Measurements from ENCODE around the gene CCDC40.
"Not testable (repeated sequence)": the region's sequence is repeated elsewhere in the genome, so short reads cannot be mapped to it uniquely, and the experiment has no call there.

CCDC40 gene

DNA sequence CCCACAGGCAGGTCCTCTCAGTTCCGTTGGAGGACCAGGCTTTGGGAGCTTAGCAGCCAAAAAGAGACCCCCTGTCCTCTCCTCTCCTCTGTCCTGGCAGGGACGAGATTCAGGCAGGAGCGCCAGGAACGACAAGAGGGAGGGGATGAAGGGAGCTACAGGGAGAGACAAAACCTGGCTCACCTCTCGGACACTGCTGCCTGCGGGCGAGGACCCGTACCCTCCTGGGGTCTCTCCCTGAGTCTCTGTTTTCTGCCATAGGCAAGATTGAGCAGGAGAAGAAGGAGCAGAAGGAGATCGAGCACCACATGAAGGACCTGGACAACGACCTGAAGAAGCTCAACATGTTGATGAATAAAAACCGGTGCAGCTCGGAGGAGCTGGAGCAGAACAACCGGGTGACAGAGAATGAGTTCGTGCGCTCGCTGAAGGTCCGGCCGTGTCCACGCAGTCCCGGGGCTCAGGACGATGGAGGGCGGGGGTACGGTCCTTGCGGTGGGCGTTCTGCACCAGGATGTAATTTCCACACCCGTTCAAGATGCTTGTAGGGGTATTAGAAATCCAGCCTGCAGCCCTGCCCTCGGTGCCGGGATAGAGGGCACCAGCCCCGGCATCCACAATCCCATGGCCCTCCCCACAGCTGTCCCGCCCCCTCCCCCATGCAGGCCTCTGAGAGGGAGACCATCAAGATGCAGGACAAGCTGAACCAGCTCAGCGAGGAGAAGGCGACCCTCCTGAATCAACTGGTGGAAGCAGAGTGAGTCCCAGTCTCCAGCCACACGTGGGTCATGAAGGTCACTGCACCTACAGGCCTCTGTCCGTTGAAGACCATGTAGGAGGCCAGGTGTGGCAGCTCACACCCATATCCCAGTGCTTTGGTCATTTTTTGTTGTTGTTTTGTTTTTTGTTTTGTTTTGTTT is 51.2 kb downstream of the CCDC40 start:
- DNase-seq = no peak

DNA sequence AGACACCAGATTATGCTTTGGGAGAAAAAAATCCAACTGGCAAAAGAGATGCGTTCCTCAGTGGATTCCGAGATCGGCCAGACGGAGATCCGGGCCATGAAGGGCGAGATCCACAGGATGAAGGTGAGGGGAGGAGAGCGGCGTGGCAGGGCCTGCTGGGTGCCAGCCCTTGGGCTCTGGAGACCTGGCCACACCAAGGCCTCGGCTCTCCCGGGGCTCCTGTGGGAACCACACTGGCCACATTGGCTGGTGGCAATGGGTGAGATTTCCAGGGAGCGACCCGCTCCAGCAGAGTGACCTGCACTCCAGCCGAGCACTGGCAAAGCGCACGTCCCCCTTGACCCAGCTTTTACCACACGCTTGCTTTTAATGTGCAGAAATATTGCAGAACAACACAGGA is 53.3 kb downstream of the CCDC40 start:
- DNase-seq = no peak

DNA sequence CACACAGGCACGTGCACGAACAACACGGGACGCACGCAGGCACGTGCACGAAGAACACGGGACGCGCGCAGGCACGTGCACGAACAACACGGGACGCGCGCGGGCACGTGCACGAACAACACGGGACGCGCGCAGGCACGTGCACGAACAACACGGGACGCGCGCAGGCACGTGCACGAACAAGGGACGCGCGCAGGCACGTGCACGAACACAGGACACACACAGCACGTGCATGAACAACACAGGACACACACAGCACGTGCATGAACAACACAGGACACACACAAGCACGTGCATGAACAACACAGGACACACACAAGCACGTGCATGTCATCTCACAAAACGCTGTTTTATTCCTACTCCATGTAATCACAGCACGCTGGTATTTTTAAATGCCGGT is 53.7 kb downstream of the CCDC40 start:
- DNase-seq = not testable (repeated sequence)

DNA sequence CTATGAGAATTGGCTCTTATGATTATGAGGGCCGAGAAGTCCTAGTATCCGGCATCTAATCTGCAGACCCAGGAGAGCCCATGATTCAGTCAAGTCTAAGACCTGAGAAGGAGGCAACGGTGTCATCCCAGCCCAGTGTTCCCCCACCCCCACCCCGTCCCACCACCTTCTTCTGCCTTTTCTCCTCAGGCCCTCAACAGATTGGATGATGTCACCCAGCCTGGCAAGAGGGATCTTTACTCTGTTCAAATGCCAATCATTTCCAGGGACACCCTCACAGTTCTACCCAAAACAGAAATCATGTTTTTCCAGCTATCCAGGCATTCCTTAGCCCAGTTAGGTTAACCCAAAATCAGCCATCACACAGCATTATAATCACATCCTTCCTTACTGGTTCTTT is 54.9 kb downstream of the CCDC40 start:
- no peak for DNase-seq

DNA sequence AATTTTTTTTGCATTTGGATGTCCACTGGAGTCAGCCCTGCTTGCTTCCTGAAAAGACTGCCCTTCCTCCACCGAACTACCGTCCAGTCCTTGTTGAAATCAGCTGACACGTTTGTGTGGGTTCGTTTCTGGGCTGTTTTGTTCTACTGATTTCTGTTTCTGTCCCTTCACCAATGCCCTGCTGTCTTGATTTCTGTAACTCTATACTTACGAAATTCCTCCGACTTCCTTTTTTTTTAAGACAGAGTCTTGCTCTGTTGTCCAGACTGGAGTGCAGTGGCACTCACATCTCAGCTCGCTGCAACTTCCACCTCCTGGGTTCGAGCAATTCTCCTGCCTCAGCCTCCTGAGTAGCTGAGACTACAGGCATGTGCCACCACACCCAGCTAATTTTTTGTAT is 56.5 kb downstream of the CCDC40 start:
- DNase-seq = peak in 1 of 2 donors; percentile 49

DNA sequence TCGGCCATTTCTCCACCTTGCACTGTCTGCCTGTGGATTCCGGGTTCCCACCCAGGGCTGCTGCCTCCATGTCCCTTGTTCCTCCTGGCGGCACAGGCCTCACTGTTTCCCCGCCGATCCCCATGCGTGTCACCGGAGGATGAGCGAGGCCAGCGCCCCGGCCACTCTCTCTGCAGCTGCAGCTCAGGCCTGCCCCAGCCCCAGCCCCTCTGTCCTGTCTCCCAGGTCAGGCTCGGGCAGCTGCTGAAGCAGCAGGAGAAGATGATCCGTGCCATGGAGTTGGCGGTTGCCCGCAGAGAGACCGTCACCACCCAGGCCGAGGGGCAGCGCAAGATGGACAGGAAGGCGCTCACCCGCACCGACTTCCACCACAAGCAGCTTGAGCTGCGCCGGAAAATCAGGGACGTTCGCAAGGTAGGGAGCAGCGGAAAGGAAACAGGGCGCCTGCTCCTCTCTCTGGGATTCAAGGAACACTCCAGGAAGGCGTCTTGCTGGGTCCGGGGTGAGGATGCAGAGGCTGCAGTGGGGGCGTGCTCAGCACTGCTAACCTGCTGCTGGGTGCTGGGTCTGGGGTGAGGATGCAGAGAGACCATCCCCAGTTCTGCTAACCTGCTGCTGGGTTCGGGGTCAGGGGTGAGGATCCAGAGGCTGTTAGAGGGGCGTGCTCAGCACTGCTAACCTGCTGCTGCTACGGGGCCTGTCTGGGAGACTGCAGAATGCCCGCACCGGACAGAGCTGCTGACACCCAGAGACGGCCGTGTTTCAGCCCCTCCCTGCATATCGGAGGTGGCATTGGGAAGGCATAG is 58.8 kb downstream of the CCDC40 start:
- DNase-seq = no peak

DNA sequence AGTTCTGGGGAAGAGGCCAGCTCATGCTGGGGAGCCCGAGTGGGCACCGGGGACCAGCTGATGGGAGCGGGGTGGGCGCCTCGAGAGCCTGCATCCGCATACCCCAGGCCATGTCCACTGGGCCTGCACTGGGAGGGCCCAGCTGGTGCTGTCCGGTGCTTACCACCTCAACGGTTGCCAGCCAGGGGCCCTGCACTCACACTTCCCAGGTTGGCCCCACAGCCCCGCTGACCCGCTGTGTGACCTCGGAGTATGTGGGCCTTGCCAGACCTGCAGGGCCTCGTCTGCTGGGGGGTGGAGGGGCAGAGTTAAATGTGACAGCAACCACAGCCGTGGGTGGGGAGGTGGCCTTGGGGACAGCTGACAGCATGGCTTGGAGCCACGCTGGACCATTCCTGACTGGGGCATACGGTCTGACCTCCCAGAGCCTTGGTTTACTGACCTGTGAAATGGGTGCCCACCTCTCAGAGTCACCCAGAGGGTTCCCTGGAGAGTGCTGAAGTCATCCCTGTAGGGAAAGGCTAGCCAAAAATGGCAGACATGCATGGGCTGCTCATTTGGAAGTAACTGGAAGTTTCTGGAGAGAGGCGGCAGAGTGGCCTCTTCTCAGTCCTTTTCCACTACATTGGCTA is 59.5 kb downstream of the CCDC40 start:
- DNase-seq = no peak

DNA sequence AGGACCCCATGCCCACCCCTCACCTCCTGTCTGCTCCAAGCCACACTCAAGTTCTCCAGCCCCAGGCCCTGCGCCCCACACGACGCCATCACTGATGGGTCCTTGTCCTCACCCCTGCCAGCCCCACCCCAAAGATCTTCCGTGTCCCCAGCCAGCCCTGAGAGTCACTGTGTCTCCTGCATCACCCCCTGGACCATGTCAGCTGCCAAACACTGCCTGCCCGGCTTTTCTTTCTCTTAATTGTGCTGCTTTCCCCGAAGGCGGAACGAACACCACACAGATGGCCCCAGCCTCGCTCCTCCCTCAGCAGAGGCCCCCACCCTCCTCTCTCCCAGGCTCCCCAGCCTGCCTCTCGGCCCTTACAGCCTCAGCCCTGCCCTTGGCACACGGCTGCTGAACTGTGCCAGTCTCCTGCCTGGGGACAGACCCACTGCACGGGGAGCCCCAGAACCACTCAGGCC is 60.1 kb downstream of the CCDC40 start:
- DNase-seq = no peak

DNA sequence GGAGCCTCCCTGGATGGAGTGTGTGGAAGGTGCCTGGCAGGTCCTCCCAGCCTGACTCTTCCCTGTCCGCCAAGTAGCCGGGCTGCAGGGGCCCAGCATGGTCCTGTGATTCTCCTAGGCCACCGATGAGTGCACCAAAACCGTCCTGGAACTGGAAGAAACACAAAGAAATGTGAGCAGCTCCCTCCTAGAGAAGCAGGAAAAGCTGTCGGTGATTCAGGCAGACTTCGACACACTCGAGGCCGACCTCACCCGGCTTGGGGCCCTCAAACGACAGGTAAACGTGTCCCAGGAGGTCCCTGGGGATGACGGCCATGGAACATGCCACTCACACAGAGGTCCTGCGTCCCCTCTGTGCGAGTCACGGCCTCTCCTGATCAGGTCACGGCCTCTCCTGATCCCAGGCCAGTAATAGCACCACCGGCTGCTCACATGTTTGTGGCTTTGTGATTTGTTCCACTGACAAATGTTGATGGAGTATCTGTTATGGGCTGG is 60.7 kb downstream of the CCDC40 start:
- no peak for DNase-seq

DNA sequence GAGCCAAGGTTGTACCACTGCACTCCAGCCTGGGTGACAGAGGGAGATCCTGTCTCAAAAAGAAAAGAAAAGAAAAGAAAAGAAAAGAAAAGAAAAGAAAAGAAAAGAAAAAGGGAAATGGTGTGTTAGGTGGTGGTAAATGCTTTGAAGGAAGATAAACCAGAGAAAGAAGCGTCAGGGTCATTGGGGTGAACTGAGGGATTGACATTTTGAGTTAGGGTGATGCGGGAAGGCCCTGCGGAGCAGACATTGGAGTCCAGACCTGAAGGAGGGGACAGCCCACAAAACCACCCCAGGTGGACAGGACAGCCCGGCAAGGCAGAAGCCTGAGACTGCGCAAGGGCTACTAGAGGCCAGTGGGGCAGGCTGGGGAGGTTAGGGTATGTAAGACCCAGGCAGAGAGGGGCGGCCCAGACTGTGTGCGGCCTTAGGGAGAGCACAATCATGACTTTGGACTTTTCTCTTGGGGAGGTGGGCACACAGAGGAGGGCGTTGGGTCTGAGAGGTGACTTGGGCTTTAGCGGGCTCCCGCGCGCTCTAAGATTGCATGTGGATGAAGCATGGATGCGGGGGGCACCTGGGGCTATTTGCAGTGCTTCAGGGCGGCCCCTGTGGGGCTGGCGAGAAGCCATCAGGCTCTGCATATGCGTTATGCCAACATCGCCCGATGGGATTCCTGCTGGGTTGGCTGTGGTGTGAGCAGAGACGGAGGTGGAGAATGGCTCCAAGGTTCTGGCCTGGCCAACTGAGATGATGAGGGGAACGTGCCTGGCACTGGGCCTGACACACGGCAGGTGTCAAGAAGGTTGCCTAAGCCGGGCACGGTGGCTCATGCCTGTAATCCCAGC is 61.6 kb downstream of the CCDC40 start:
- DNase-seq = no peak

DNA sequence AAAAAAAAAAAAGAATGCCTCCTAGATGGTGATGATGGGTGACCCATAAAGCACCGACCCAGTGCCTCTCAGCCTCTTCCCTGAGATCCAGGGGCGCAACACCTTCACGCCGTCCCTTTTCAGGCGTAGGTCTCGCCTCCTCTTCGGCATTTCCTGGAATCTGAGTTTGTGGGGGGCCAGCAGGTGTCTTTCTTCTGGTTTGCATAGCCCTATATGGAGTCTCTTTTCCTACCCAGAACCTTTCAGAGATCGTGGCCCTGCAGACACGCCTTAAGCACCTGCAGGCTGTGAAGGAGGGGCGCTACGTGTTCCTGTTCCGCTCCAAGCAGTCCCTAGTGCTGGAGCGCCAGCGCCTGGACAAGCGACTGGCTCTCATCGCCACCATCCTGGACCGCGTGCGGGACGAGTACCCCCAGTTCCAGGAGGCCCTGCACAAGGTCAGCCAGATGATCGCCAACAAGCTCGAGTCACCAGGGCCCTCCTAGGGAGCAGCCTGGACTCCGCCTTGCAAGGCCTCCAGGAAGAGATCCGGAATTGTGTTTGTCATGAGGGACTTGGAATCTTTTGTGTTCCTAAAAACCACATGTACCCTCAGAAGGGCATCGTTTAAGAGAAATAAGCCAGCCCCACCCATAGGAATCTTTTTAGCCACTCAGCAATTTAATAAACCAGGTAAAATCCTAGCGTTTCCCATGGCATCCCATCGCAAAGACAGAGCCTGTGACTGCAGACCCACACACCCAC is 63.0 kb downstream of the CCDC40 start:
- DNase-seq = no peak

DNA sequence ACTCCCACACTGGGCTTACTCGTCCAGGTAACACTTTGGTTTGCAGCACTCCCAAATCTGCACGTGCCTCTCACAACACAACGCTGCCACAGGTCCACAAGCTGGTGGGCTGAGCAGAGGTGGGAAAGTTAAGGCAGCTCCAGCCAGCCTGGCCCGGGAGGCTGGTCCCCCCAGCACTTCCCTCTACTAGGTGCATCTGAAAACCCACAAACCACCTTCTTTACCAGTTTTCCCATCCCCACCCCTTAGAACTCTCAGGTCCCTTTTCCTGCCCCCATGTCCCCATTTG is 63.5 kb downstream of the CCDC40 start:
- DNase-seq = no peak

DNA sequence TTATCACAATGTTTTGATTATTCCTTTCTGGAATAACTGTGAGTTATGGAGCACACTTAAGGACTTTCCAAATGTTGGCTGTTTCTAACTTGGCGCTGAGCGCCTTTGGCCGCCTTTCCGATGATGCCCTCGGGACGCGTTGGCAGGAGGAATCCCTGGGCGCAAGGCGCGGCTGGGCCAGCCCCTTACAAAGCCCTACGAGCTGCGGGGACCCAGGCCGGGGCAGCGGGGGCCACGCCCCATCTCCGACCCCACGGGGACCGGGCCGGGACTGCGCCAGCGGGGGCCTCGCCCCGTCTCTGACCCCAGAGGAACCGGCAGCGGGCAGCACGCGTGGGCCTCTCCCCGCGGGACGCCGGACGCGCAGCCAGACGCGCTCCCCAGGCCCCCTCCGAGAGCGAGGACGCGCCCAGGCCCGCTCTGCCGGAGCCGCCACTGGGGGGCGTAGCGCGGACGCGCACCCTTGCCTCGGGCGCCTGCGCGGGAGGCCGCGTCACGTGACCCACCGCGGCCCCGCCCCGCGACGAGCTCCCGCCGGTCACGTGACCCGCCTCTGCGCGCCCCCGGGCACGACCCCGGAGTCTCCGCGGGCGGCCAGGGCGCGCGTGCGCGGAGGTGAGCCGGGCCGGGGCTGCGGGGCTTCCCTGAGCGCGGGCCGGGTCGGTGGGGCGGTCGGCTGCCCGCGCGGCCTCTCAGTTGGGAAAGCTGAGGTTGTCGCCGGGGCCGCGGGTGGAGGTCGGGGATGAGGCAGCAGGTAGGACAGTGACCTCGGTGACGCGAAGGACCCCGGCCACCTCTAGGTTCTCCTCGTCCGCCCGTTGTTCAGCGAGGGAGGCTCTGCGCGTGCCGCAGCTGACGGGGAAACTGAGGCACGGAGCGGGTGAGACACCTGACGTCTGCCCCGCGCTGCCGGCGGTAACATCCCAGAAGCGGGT is 64.8 kb downstream of the CCDC40 start, which contains the start of gene GAA:
TSS of gene GAA (plus strand) at position 571 of the 935 bp plus-strand sequence. CDS start 3,006 bp downstream, outside the sequence.
- peak; percentile 86 to 93 for DNase-seq

DNA sequence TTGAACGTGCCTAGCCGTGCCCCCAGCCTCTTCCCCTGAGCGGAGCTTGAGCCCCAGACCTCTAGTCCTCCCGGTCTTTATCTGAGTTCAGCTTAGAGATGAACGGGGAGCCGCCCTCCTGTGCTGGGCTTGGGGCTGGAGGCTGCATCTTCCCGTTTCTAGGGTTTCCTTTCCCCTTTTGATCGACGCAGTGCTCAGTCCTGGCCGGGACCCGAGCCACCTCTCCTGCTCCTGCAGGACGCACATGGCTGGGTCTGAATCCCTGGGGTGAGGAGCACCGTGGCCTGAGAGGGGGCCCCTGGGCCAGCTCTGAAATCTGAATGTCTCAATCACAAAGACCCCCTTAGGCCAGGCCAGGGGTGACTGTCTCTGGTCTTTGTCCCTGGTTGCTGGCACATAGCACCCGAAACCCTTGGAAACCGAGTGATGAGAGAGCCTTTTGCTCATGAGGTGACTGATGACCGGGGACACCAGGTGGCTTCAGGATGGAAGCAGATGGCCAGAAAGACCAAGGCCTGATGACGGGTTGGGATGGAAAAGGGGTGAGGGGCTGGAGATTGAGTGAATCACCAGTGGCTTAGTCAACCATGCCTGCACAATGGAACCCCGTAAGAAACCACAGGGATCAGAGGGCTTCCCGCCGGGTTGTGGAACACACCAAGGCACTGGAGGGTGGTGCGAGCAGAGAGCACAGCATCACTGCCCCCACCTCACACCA is 65.7 kb downstream of the CCDC40 start:
- DNase-seq = peak in 1 of 2 donors; percentile 27

DNA sequence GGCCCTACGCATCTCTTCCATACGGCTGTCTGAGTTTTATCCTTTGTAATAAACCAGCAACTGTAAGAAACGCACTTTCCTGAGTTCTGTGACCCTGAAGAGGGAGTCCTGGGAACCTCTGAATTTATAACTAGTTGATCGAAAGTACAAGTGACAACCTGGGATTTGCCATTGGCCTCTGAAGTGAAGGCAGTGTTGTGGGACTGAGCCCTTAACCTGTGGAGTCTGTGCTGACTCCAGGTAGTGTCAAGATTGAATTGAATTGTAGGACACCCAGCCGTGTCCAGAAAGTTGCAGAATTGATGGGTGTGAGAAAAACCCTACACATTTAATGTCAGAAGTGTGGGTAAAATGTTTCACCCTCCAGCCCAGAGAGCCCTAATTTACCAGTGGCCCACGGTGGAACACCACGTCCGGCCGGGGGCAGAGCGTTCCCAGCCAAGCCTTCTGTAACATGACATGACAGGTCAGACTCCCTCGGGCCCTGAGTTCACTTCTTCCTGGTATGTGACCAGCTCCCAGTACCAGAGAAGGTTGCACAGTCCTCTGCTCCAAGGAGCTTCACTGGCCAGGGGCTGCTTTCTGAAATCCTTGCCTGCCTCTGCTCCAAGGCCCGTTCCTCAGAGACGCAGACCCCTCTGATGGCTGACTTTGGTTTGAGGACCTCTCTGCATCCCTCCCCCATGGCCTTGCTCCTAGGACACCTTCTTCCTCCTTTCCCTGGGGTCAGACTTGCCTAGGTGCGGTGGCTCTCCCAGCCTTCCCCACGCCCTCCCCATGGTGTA is 66.4 kb downstream of the CCDC40 start:
- DNase-seq = no peak

DNA sequence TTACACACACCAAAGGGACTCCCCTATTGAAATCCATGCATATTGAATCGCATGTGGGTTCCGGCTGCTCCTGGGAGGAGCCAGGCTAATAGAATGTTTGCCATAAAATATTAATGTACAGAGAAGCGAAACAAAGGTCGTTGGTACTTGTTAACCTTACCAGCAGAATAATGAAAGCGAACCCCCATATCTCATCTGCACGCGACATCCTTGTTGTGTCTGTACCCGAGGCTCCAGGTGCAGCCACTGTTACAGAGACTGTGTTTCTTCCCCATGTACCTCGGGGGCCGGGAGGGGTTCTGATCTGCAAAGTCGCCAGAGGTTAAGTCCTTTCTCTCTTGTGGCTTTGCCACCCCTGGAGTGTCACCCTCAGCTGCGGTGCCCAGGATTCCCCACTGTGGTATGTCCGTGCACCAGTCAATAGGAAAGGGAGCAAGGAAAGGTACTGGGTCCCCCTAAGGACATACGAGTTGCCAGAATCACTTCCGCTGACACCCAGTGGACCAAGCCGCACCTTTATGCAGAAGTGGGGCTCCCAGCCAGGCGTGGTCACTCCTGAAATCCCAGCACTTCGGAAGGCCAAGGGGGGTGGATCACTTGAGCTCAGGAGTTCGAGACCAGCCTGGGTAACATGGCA is 67.1 kb downstream of the CCDC40 start:
- no peak for DNase-seq

DNA sequence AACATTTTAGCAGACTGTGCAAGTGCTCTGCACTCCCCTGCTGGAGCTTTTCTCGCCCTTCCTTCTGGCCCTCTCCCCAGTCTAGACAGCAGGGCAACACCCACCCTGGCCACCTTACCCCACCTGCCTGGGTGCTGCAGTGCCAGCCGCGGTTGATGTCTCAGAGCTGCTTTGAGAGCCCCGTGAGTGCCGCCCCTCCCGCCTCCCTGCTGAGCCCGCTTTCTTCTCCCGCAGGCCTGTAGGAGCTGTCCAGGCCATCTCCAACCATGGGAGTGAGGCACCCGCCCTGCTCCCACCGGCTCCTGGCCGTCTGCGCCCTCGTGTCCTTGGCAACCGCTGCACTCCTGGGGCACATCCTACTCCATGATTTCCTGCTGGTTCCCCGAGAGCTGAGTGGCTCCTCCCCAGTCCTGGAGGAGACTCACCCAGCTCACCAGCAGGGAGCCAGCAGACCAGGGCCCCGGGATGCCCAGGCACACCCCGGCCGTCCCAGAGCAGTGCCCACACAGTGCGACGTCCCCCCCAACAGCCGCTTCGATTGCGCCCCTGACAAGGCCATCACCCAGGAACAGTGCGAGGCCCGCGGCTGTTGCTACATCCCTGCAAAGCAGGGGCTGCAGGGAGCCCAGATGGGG is 68.0 kb downstream of the CCDC40 start:
- no peak for DNase-seq

DNA sequence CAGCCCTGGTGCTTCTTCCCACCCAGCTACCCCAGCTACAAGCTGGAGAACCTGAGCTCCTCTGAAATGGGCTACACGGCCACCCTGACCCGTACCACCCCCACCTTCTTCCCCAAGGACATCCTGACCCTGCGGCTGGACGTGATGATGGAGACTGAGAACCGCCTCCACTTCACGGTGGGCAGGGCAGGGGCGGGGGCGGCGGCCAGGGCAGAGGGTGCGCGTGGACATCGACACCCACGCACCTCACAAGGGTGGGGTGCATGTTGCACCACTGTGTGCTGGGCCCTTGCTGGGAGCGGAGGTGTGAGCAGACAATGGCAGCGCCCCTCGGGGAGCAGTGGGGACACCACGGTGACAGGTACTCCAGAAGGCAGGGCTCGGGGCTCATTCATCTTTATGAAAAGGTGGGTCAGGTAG is 68.5 kb downstream of the CCDC40 start:
- DNase-seq = no peak

All from CD4-positive, alpha-beta T cell treated with Interferon alpha-2 for 1 hour (primary cell).